22Rv1 (cell line): ENCODE results near the gene TCF12.

Experiments used
- H3K27ac ChIP-seq: fragments of 450-650 bp; 2 replicates; pipeline ENCODE4 v1.5.1; 2017
- CTCF ChIP-seq: fragments of 450-650 bp; IDR thresholded peaks from 2 replicates; pipeline ENCODE4 v1.5.1; 2017; ENCODE audit warnings: mild to moderate bottlenecking
- ZFX ChIP-seq: fragments of 450-650 bp; IDR thresholded peaks from 2 replicates; pipeline ENCODE4 v1.6.1; 2017; ENCODE audit warnings: antibody characterized with exemption, borderline replicate concordance

The TCF12 gene

GRCh38 chr15:57015897-57016296 is 97.5 kb downstream of the TCF12 start:
- H3K27ac ChIP-seq, result no peak overlapping the region
- no peak for TF ChIP-seq CTCF
- no peak for TF ChIP-seq ZFX

GRCh38 chr15:57017024-57017423 is 98.6 kb downstream of the TCF12 start:
- no peak for TF ChIP-seq ZFX
- H3K27ac ChIP-seq, result no peak overlapping the region

- no peak for TF ChIP-seq ZFX
- no peak for TF ChIP-seq CTCF
- no peak overlapping the region for H3K27ac ChIP-seq
Measured at GRCh38 chr15:57018151-57018550, 99.7 kb downstream of the TCF12 start.

GRCh38 chr15:57019496-57020160 is 101.2 kb downstream of the TCF12 start:
- H3K27ac ChIP-seq, result no peak overlapping the region
- TF ChIP-seq ZFX, result no peak
- no peak for TF ChIP-seq CTCF

GRCh38 chr15:57025264-57025926 is 107.0 kb downstream of the TCF12 start:
- no peak overlapping the region for H3K27ac ChIP-seq
- TF ChIP-seq CTCF, result no peak
- no peak for TF ChIP-seq ZFX

GRCh38 chr15:57026016-57026592 is 107.7 kb downstream of the TCF12 start:
- TF ChIP-seq ZFX, result no peak
- TF ChIP-seq CTCF, result no peak
- no peak overlapping the region for H3K27ac ChIP-seq

- H3K27ac ChIP-seq, result no peak overlapping the region
- no peak for TF ChIP-seq CTCF
- no peak for TF ChIP-seq ZFX
Measured at GRCh38 chr15:57027596-57027995, 109.2 kb downstream of the TCF12 start.
